T-cell (primary cell): ENCODE data around the gene LZTR1. TPM values are rescaled to one million over a fixed set of nuclear protein-coding genes. Genes with fewer than 3 reads are reported as not detected.

Experiments
- ATAC-seq, 4 experiments: fragments of 200-7000 bp in 3 of 4; fragments of 150-1000 bp in 1 of 4; cut with Tn5 transposase; replicated peaks in 1 of 4; 1 replicate in 3 of 4; 2 replicates in 1 of 4; pipeline ENCODE4 v1.10.0; 2021; ENCODE audit warnings: moderate library complexity in 3 of 4, mild to moderate bottlenecking in 2 of 4, moderate number of reproducible peaks in 1 of 4
- CTCF ChIA-PET, 2 donors: fragments of 300-600 bp; sonication (Branson Sonifier 250); formaldehyde crosslinking; loops; one replicate each; lab custom pipeline; 2022; ENCODE audit warnings: antibody characterized with exemption in 2 of 2; lab: Charles Lee
- POLR2A ChIA-PET, 2 donors: fragments of 300-600 bp; sonication (Branson Sonifier 250); formaldehyde crosslinking; loops; one replicate each; lab custom pipeline; 2022; ENCODE audit warnings: antibody characterized with exemption in 2 of 2; lab: Charles Lee
- DNase-seq, 35 experiments: peaks; one replicate each; pipeline versions ENCODE4 v3.0.0 to v3.0.0-alpha.2; 2013 to 2023
- H3K27ac ChIP-seq: one replicate; pipeline ENCODE4 v1.5.1; 2013; ENCODE audit warnings: low read length
- H3K27me3 ChIP-seq, 2 experiments: replicated peaks in 1 of 2; 1 replicate in 1 of 2; 2 replicates in 1 of 2; pipeline versions ENCODE4 v1.6.1 to v1.7.0; 2013; ENCODE audit warnings: low read length in 1 of 2, mixed read lengths in 1 of 2; ENCODE audit not compliant: control insufficient read depth in 2 of 2, insufficient read depth in 2 of 2; ENCODE audit errors: extremely low read depth in 1 of 2
- H3K36me3 ChIP-seq, 2 donors: 1 replicate in 1 of 2; 2 replicates in 1 of 2; pipeline versions ENCODE4 v1.6.1 to v1.7.0; 2013; ENCODE audit warnings: low read length in 1 of 2; ENCODE audit not compliant: control insufficient read depth in 2 of 2, insufficient read depth in 1 of 2; ENCODE audit errors: extremely low read depth in 1 of 2
- H3K4me1 ChIP-seq, 2 experiments: 1 replicate in 1 of 2; 2 replicates in 1 of 2; pipeline versions ENCODE4 v1.6.1 to v1.7.0; 2013; ENCODE audit warnings: low read length in 2 of 2, mixed read lengths in 1 of 2; ENCODE audit not compliant: insufficient read depth in 2 of 2, control insufficient read depth in 1 of 2; ENCODE audit errors: extremely low read depth in 1 of 2
- H3K4me3 ChIP-seq, 2 donors: 1 replicate in 1 of 2; 2 replicates in 1 of 2; pipeline versions ENCODE4 v1.5.1 to v1.7.0; 2013; ENCODE audit warnings: mild to moderate bottlenecking in 2 of 2, low read length in 1 of 2, moderate library complexity in 1 of 2; ENCODE audit not compliant: control insufficient read depth in 1 of 2; ENCODE audit errors: extremely low read depth in 1 of 2
- H3K9me3 ChIP-seq: 2 replicates; pipeline ENCODE4 v1.7.0; 2013
- H3K27ac Mint-ChIP-seq, 2 donors: one replicate each; pipeline ENCODE4 v1.8.0; 2020 to 2021; ENCODE audit warnings: mild to moderate bottlenecking in 2 of 2, mixed read lengths in 2 of 2
- H3K27me3 Mint-ChIP-seq, 2 donors: one replicate each; pipeline ENCODE4 v1.8.0; 2021 to 2022; ENCODE audit warnings: mixed read lengths in 2 of 2
- H3K36me3 Mint-ChIP-seq: one replicate; pipeline ENCODE4 v1.8.0; 2021; ENCODE audit warnings: mixed read lengths
- H3K4me1 Mint-ChIP-seq, 3 donors: one replicate each; pipeline ENCODE4 v1.8.0; 2020 to 2022; ENCODE audit warnings: mixed read lengths in 3 of 3, mild to moderate bottlenecking in 1 of 3
- H3K4me3 Mint-ChIP-seq, 3 donors: one replicate each; pipeline ENCODE4 v1.8.0; 2020 to 2022; ENCODE audit warnings: mild to moderate bottlenecking in 3 of 3, mixed read lengths in 3 of 3, moderate library complexity in 3 of 3
- H3K9me3 Mint-ChIP-seq, 3 donors: one replicate each; pipeline ENCODE4 v1.8.0; 2020 to 2022; ENCODE audit warnings: mixed read lengths in 3 of 3
- WGBS: methylation state at CpG from one replicate; pipeline ENCODE4 v1.1.5; 2013; ENCODE audit warnings: missing lambda C conversion rate; ENCODE audit not compliant: insufficient coverage; 5-methylcytosine and 5-hydroxymethylcytosine counted together
- total RNA-seq, 35 experiments: library from RNA in 6 of 35; stranded (reverse) in 6 of 35; fragments of 120-200 nt in 1 of 35; gene quantifications; one replicate each; pipeline versions ENCODE4 v1.2.1 to v1.2.4 and lab custom pipeline; 2013 to 2026

Gene LZTR1
- total RNA-seq, 5 donors from 2014 or later (not counting 1 experiment from before 2014, with no cell fraction given): 57.1 to 118 (median 105) TPM

GRCh38 chr22:20948450-20948849, 33.6 kb upstream of the LZTR1 start:
- peak overlapping the region in 1 of 2 donors; percentile 22 for H3K27ac Mint-ChIP-seq
- Histone ChIP-seq H3K27ac (no peak overlapping the region), H3K4me3 (no peak overlapping the region), H3K27me3 (no peaks in the 10 kb centered on the region), H3K36me3 (peaks cover 11 to 47% of the 10 kb centered on the region in 2 donors), H3K9me3 (no peaks in the 10 kb centered on the region), H3K4me1 (peaks cover 4 to 29% of the 10 kb centered on the region in 2 experiments)
- no peaks in the 10 kb centered on the region for H3K27me3 Mint-ChIP-seq
- H3K9me3 Mint-ChIP-seq: no peaks in the 10 kb centered on the region
- peaks cover 35% of the 10 kb centered on the region for H3K36me3 Mint-ChIP-seq
- H3K4me1 Mint-ChIP-seq: peaks cover 55 to 63% (median 57%) of the 10 kb centered on the region in 3 donors
- DNase-seq (no peak), ATAC-seq (no peak)
- POLR2A ChIA-PET: no interaction called here
- CTCF ChIA-PET: interaction anchor here in 1 of 2 donors (0.6 kb wide), 1 partner anchor 578 kb away, joined by 3 read pairs; no protein-coding TSS in a partner anchor
- 83% methylated on average over 1 of the region's 5 CpGs for WGBS
- H3K4me3 Mint-ChIP-seq: no peak overlapping the region

- H3K4me3 Mint-ChIP-seq: no peak overlapping the region
- ATAC-seq: no peak
- DNase-seq: no peak
- peak overlapping the region; percentile 39 to 64 for H3K27ac Mint-ChIP-seq
- no peaks in the 10 kb centered on the region for H3K9me3 Mint-ChIP-seq
- peaks cover 38% of the 10 kb centered on the region for H3K36me3 Mint-ChIP-seq
- no peaks in the 10 kb centered on the region for H3K27me3 ChIP-seq
- no peaks in the 10 kb centered on the region for H3K9me3 ChIP-seq
- H3K27ac ChIP-seq: no peak overlapping the region
- no peaks in the 10 kb centered on the region for H3K27me3 Mint-ChIP-seq
- peaks cover 50 to 59% (median 52%) of the 10 kb centered on the region in 3 donors for H3K4me1 Mint-ChIP-seq
- peaks cover 11 to 52% of the 10 kb centered on the region in 2 donors for H3K36me3 ChIP-seq
- peaks cover 4 to 29% of the 10 kb centered on the region in 2 experiments for H3K4me1 ChIP-seq
- no peak overlapping the region for H3K4me3 ChIP-seq
- 93% methylated on average over 2 of the region's 5 CpGs for WGBS
- ChIA-PET CTCF (no interaction called here), POLR2A (interaction anchor here in 1 of 2 donors (0.6 kb wide), 2 partner anchors 22 to 27 kb away, joined by 3 to 5 read pairs; no protein-coding TSS in a partner anchor)
Measured at GRCh38 chr22:20948989-20949388, 33.1 kb upstream of the LZTR1 start.

GRCh38 chr22:20949698-20950183, 32.4 kb upstream of the LZTR1 start:
- POLR2A ChIA-PET: no interaction called here
- no peaks in the 10 kb centered on the region for H3K9me3 Mint-ChIP-seq
- peaks cover 38% of the 10 kb centered on the region for H3K36me3 Mint-ChIP-seq
- DNase-seq (no peak), ATAC-seq (no peak)
- peaks cover 46 to 52% (median 52%) of the 10 kb centered on the region in 3 donors for H3K4me1 Mint-ChIP-seq
- Histone ChIP-seq H3K36me3 (peaks cover 11 to 53% of the 10 kb centered on the region in 2 donors), H3K27ac (no peak overlapping the region), H3K4me3 (no peak overlapping the region), H3K27me3 (no peaks in the 10 kb centered on the region), H3K4me1 (peaks cover 4 to 23% of the 10 kb centered on the region in 2 experiments), H3K9me3 (no peaks in the 10 kb centered on the region)
- no peaks in the 10 kb centered on the region for H3K27me3 Mint-ChIP-seq
- CTCF ChIA-PET: no interaction called here
- peak overlapping the region in 1 of 3 donors; percentile 6 for H3K4me3 Mint-ChIP-seq
- WGBS: 60% methylated on average over 11 of the region's 13 CpGs
- peak overlapping the region; percentile 4 to 64 for H3K27ac Mint-ChIP-seq

- no peak overlapping the region for H3K27ac Mint-ChIP-seq
- Histone ChIP-seq H3K36me3 (peaks cover 11 to 53% of the 10 kb centered on the region in 2 donors), H3K4me3 (no peak overlapping the region), H3K27ac (no peak overlapping the region), H3K27me3 (peaks cover 0 to 4% of the 10 kb centered on the region in 2 experiments), H3K9me3 (no peaks in the 10 kb centered on the region), H3K4me1 (peaks cover 4 to 13% of the 10 kb centered on the region in 2 experiments)
- no peak overlapping the region for H3K4me3 Mint-ChIP-seq
- ChIA-PET POLR2A (interaction anchor here in 1 of 2 donors (0.5 kb wide), 1 partner anchor 42 kb away, joined by 4 read pairs; no protein-coding TSS in a partner anchor), CTCF (no interaction called here)
- ATAC-seq (no peak), DNase-seq (no peak)
- WGBS: 100% methylated on average over 4 of the region's 10 CpGs
- H3K27me3 Mint-ChIP-seq: peaks cover 0 to 2% of the 10 kb centered on the region in 2 donors
- peaks cover 37% of the 10 kb centered on the region for H3K36me3 Mint-ChIP-seq
- peaks cover 30 to 40% (median 37%) of the 10 kb centered on the region in 3 donors for H3K4me1 Mint-ChIP-seq
- H3K9me3 Mint-ChIP-seq: no peaks in the 10 kb centered on the region
Measured at GRCh38 chr22:20951151-20951931, 30.8 kb upstream of the LZTR1 start.

- Mint-ChIP-seq H3K4me1 (peaks cover 24 to 39% (median 35%) of the 10 kb centered on the region in 3 donors), H3K9me3 (no peaks in the 10 kb centered on the region), H3K36me3 (peaks cover 33% of the 10 kb centered on the region), H3K4me3 (no peak overlapping the region), H3K27me3 (peaks cover 0 to 8% of the 10 kb centered on the region in 2 donors), H3K27ac (no peak overlapping the region)
- Histone ChIP-seq H3K4me1 (peaks cover 4 to 18% of the 10 kb centered on the region in 2 experiments), H3K36me3 (peaks cover 11 to 53% of the 10 kb centered on the region in 2 donors), H3K27me3 (peaks cover 0 to 10% of the 10 kb centered on the region in 2 experiments), H3K9me3 (no peaks in the 10 kb centered on the region), H3K27ac (no peak overlapping the region), H3K4me3 (no peak overlapping the region)
- 91% methylated on average over 6 of the region's 8 CpGs for WGBS
- DNase-seq (no peak), ATAC-seq (no peak)
- POLR2A ChIA-PET: no interaction called here
- CTCF ChIA-PET: no interaction called here
Measured at GRCh38 chr22:20951932-20952380, 30.1 kb upstream of the LZTR1 start.

GRCh38 chr22:20952544-20953341, 29.4 kb upstream of the LZTR1 start:
- H3K9me3 ChIP-seq: no peaks in the 10 kb centered on the region
- H3K27ac Mint-ChIP-seq: peak overlapping the region in 1 of 2 donors; percentile 2
- no peaks in the 10 kb centered on the region for H3K9me3 Mint-ChIP-seq
- ATAC-seq: no peak
- H3K27me3 ChIP-seq: peaks cover 0 to 18% of the 10 kb centered on the region in 2 experiments
- H3K4me1 Mint-ChIP-seq: peaks cover 18 to 36% (median 29%) of the 10 kb centered on the region in 3 donors
- peaks cover 33% of the 10 kb centered on the region for H3K36me3 Mint-ChIP-seq
- no peak overlapping the region for H3K27ac ChIP-seq
- peaks cover under 1 to 9% of the 10 kb centered on the region in 2 donors for H3K27me3 Mint-ChIP-seq
- ChIA-PET POLR2A (interaction anchor here in 1 of 2 donors (0.6 kb wide), 1 partner anchor 18 kb away, joined by 3 read pairs; no protein-coding TSS in a partner anchor), CTCF (no interaction called here)
- no peak for DNase-seq
- WGBS: 96% methylated on average over 12 of the region's 13 CpGs
- peaks cover 7 to 26% of the 10 kb centered on the region in 2 experiments for H3K4me1 ChIP-seq
- no peak overlapping the region for H3K4me3 Mint-ChIP-seq
- H3K4me3 ChIP-seq: no peak overlapping the region
- H3K36me3 ChIP-seq: peaks cover 11 to 53% of the 10 kb centered on the region in 2 donors
